Pancreas (tissue), 10 donors: ENCODE results near the gene FHIT. TPM values are rescaled to one million over a fixed set of nuclear protein-coding genes. Genes with fewer than 3 reads are reported as not detected.

Experiments used
- ATAC-seq, 4 donors: fragments of 200-7000 bp; cut with Tn5 transposase; one replicate each; pipeline versions ENCODE4 v1.8.0 to v1.9.1; 2020; ENCODE audit warnings: mild to moderate bottlenecking in 4 of 4, moderate library complexity in 4 of 4
- DNase-seq, 6 donors: peaks; one replicate each; pipeline ENCODE4 v3.0.0-alpha.2; 2020
- FAIRE-seq: peaks from 2 replicates; lab custom pipeline; 2012; peaks lifted over from hg19 to GRCh38; lab: Jason Lieb, UNC
- H3K27ac ChIP-seq, 4 donors: fragments of 200-600 bp; sonication (generic); 1 replicate in 3 of 4; 2 replicates in 1 of 4; pipeline versions ENCODE4 v1.5.0 to v1.8.0; 2020
- H3K27me3 ChIP-seq, 4 donors: fragments of 200-600 bp; one replicate each; pipeline ENCODE4 v1.8.0; 2021
- H3K36me3 ChIP-seq, 3 donors: fragments of 200-600 bp; sonication (generic) in 1 of 3; one replicate each; pipeline versions ENCODE4 v1.5.0 to v1.8.0; 2020 to 2021
- H3K4me1 ChIP-seq, 3 donors: fragments of 200-600 bp; one replicate each; pipeline ENCODE4 v1.8.0; 2021
- H3K4me3 ChIP-seq, 4 donors: fragments of 200-600 bp; sonication (generic) in 2 of 4; one replicate each; pipeline versions ENCODE4 v1.5.0 to v1.8.0; 2020 to 2021
- H3K9me3 ChIP-seq, 4 donors: fragments of 200-600 bp; one replicate each; pipeline ENCODE4 v1.8.0; 2021
- WGBS, 2 donors: extraction: QIAGEN DNeasy Blood & Tissue Kit; methylation state at CpG; one replicate each; pipeline ENCODE4 v1.1.7; 2013; 5-methylcytosine and 5-hydroxymethylcytosine counted together
- intact Hi-C, 3 donors: fragments of 100-400 bp; cut with DNase I; formaldehyde crosslinking; loops; one replicate each; pipeline versions ENCODE4 v1.11.1 to v1.14.2; 2022
- polyA plus RNA-seq, 2 donors: library from polyadenylated mRNA; stranded (reverse); fragments of 200-250 nt; gene quantifications; one replicate each; pipeline ENCODE4 v1.2.3, GENCODE V29; 2013
- total RNA-seq, 6 donors: library from RNA; stranded (reverse); fragmentation: NEBNext Ultra II Directional in 4 of 6; extraction: Animal tissue kit (Norgen Biotek cat#: 25700) in 4 of 6; gene quantifications; one replicate each; pipeline versions ENCODE4 v1.2.1 to v1.2.4, GENCODE V29; 2021 to 2023
- TF ChIP-seq, protein P1 (sequence below), 4 donors: fragments of 200-600 bp; sonication (generic) in 3 of 4; IDR thresholded peaks; one replicate each; pipeline versions ENCODE4 v1.5.0 to v1.8.0; 2021; ENCODE audit warnings: antibody characterized with exemption in 4 of 4
- donor health status: healthy with polysubstance abuse.
- donor health status: DM: no; HTN: no; CAD: no; lungs with moderate emphysema.
- donor health status: DM: no; HTN: no; CAD: no.
- donor health status: control.
- donor health status: control.
- donor health status: Bipolar disorder and iron deficiency.
- donor health status: DM: yes; HTN: yes; CAD: no.
- donor health status: DM: no; HTN: no; CAD: no.
- donor health status: DM: no; HTN: no; CAD: no.
- donor health status: DM: yes; HTN: yes; CAD: no.

The FHIT gene
- total and polyA plus RNA-seq, 8 donors: 4.8 to 15.7 (median 8.0) TPM

DNA sequence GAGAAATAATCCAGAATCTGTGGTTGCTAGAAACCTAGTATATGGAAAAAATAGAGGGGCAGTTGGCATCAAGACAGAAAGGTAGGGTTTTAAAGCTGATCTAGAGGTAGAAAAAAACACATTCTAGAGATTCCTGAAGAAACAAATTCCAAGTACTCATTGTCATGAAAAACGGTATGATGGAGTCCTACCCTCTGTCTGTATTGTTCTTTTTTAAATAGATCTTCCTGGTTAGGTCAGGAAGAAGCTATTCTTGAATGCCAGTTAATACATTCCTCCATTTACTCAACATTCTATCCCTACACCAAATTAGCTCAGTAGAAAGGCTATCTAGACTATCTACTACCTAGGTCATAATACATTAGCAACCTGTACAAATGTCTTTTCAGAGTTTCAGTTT lies 364.7 kb downstream of the FHIT start:
- H3K36me3 ChIP-seq: no peaks in the 10 kb centered on the region
- WGBS, 2 donors: 75 to 80% methylated on average over 1 of the region's 1 CpG
- FAIRE-seq (no peak), ATAC-seq (no peak), DNase-seq (no peak)
- TF ChIP-seq, protein P1, sequence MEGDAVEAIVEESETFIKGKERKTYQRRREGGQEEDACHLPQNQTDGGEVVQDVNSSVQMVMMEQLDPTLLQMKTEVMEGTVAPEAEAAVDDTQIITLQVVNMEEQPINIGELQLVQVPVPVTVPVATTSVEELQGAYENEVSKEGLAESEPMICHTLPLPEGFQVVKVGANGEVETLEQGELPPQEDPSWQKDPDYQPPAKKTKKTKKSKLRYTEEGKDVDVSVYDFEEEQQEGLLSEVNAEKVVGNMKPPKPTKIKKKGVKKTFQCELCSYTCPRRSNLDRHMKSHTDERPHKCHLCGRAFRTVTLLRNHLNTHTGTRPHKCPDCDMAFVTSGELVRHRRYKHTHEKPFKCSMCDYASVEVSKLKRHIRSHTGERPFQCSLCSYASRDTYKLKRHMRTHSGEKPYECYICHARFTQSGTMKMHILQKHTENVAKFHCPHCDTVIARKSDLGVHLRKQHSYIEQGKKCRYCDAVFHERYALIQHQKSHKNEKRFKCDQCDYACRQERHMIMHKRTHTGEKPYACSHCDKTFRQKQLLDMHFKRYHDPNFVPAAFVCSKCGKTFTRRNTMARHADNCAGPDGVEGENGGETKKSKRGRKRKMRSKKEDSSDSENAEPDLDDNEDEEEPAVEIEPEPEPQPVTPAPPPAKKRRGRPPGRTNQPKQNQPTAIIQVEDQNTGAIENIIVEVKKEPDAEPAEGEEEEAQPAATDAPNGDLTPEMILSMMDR (IDR thresholded peaks at IDR 0.05): no peak
- H3K4me1 ChIP-seq: no peaks in the 10 kb centered on the region
- no peak overlapping the region for H3K4me3 ChIP-seq
- H3K27me3 ChIP-seq: no peaks in the 10 kb centered on the region
- no peaks in the 10 kb centered on the region for H3K9me3 ChIP-seq
- intact Hi-C loops: no loop called here
- no peak overlapping the region for H3K27ac ChIP-seq

DNA sequence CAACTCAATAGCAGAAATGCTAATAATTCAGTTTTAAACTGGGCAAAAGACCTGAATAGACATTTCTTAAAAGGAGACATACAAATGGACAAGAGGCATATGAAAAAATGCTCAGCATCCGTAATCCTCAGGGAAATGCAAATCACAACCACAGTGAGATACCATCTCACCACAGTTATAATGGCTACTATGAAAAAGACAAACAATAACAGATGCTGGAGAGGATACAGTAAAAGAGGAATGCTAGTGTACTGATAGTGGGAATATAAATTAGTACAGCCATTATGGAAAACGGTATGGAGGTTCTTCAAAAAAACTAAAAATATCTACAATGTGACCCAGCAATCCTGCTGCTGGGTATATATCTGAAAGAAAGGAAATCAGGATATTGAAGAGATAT lies 367.2 kb downstream of the FHIT start:
- no peak for ATAC-seq
- WGBS, 2 donors: 65 to 69% methylated on average over 2 of the region's 2 CpGs
- Histone ChIP-seq H3K9me3 (no peaks in the 10 kb centered on the region), H3K4me3 (no peak overlapping the region), H3K27ac (no peak overlapping the region), H3K36me3 (no peaks in the 10 kb centered on the region), H3K27me3 (no peaks in the 10 kb centered on the region), H3K4me1 (no peaks in the 10 kb centered on the region)
- FAIRE-seq: no peak
- DNase-seq: no peak
- TF ChIP-seq, protein P1 (IDR thresholded peaks at IDR 0.05): no peak
- intact Hi-C loops: no loop called here

DNA sequence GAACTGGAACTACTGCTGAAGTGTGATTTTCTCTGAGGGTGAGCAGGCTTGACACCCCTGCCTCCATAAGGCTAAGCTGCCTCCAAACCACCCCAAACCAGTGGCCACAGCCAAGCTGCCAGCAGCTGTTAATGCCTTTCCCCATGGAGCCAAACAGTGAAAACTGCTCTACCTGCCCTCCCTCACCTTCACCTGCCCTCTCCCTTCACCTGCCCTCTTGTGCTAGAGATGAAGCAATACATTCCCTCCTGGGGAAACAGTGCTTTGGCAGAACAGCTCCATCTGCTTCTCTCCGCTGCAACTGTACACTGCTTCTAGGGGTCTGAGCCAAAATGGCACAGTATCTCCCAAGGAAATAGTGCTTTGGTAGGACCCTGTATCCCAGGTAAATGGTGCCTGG lies 374.1 kb downstream of the FHIT start:
- Histone ChIP-seq H3K27me3 (no peaks in the 10 kb centered on the region), H3K27ac (no peak overlapping the region), H3K4me1 (no peaks in the 10 kb centered on the region), H3K36me3 (no peaks in the 10 kb centered on the region), H3K9me3 (no peaks in the 10 kb centered on the region), H3K4me3 (no peak overlapping the region)
- ATAC-seq: no peak
- intact Hi-C loops: no loop called here
- TF ChIP-seq, protein P1 (IDR thresholded peaks at IDR 0.05): no peak
- DNase-seq: no peak
- 96 to 100% methylated on average over 1 of the region's 1 CpG for WGBS, 2 donors
- no peak for FAIRE-seq

DNA sequence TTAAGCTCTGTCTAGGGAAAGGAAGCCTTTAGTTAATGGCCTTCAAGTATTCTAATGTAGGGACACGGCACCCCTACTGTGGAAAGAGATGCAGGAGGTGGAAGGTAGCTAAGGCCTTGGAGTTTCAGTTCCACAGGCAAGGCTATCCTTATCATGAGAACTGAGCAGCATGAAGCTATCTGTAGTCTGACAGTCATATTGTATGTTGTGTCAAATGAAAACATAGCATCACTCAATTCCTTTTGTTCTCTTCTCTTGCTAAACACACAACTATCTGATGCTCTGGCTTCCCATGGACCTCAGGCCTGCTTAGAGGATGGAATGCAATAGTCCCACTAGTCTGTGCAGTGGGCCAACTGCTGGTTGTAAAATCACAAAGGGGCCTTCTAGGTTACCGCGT lies 380.9 kb downstream of the FHIT start:
- DNase-seq: no peak
- no peak for ATAC-seq
- Histone ChIP-seq H3K4me1 (no peaks in the 10 kb centered on the region), H3K27me3 (no peaks in the 10 kb centered on the region), H3K4me3 (no peak overlapping the region), H3K36me3 (no peaks in the 10 kb centered on the region), H3K9me3 (no peaks in the 10 kb centered on the region), H3K27ac (no peak overlapping the region)
- intact Hi-C loops: no loop called here
- FAIRE-seq: no peak
- WGBS, 2 donors: 96 to 97% methylated on average over 3 of the region's 3 CpGs
- TF ChIP-seq, protein P1 (IDR thresholded peaks at IDR 0.05): no peak

DNA sequence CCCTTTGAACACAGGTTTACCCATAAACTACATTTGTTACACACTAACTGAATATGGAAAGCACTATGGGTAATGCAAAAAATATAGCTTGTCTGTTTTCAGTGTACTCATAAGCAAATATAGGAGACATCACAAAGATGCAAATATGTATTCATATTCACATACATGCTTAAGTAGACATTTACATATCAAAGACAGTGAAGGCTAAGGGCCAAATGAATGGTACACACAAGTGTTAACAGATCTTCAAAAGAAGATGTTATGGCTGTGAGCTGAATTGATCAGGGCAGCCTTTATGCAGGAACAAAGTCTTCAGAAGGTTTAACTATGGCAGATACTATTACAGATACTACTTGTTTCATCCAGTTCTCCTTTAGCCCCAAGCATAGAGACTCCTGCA lies 384.1 kb downstream of the FHIT start:
- intact Hi-C loops: no loop called here
- H3K27ac ChIP-seq: no peak overlapping the region
- H3K4me3 ChIP-seq: no peak overlapping the region
- no peaks in the 10 kb centered on the region for H3K36me3 ChIP-seq
- FAIRE-seq: no peak
- H3K4me1 ChIP-seq: no peaks in the 10 kb centered on the region
- DNase-seq: no peak
- TF ChIP-seq, protein P1 (IDR thresholded peaks at IDR 0.05): no peak
- H3K27me3 ChIP-seq: no peaks in the 10 kb centered on the region
- H3K9me3 ChIP-seq: no peaks in the 10 kb centered on the region
- no peak for ATAC-seq
